Keratinocyte (primary cell): ENCODE results near the gene NCAM2. TPM values are rescaled to one million over a fixed set of nuclear protein-coding genes. Genes with fewer than 3 reads are reported as not detected.
"Not testable (repeated sequence)": the region's sequence is repeated elsewhere in the genome, so short reads cannot be mapped to it uniquely, and the experiment has no call there.

Source experiments
- DNase-seq: peaks from one replicate; pipeline ENCODE4 v3.0.0-alpha.2; 2011; ENCODE audit warnings: low read depth, missing footprints, low spot score
- FAIRE-seq: peaks from 2 replicates; lab custom pipeline; 2011; peaks lifted over from hg19 to GRCh38; lab: Jason Lieb, UNC
- H2AFZ ChIP-seq: 2 replicates; pipeline ENCODE4 v1.6.0; 2012; ENCODE audit warnings: low read length, control low read depth, inconsistent platforms; ENCODE audit not compliant: control insufficient read depth
- H3K27ac ChIP-seq: 2 replicates; pipeline ENCODE4 v1.5.1; 2011; ENCODE audit warnings: low read length; ENCODE audit not compliant: control insufficient read depth, insufficient read depth
- H3K27me3 ChIP-seq: 3 replicates; pipeline ENCODE4 v1.6.0; 2011; ENCODE audit warnings: low read length; ENCODE audit not compliant: control insufficient read depth, insufficient read depth; ENCODE audit errors: extremely low read depth
- H3K36me3 ChIP-seq, 2 experiments: 2 replicates in 1 of 2; 3 replicates in 1 of 2; pipeline ENCODE4 v1.5.1; 2011; ENCODE audit warnings: low read length in 2 of 2, mild to moderate bottlenecking in 1 of 2; ENCODE audit not compliant: control insufficient read depth in 2 of 2, insufficient read depth in 2 of 2; ENCODE audit errors: extremely low read depth in 1 of 2
- H3K4me1 ChIP-seq: 3 replicates; pipeline ENCODE4 v1.5.1; 2011; ENCODE audit warnings: low read length; ENCODE audit not compliant: control insufficient read depth, insufficient read depth; ENCODE audit errors: extremely low read depth
- H3K4me2 ChIP-seq: 3 replicates; pipeline ENCODE4 v1.6.0; 2011; ENCODE audit warnings: low read depth, low read length; ENCODE audit not compliant: control insufficient read depth, insufficient read depth; ENCODE audit errors: extremely low read depth
- H3K4me3 ChIP-seq, 3 experiments: fragments of 200-600 bp in 1 of 3; sonication (generic) in 1 of 3; 2 replicates in 2 of 3; 3 replicates in 1 of 3; pipeline ENCODE4 v1.5.1; 2011 to 2016; ENCODE audit warnings: low read length in 3 of 3, mild to moderate bottlenecking in 3 of 3, control low read depth in 2 of 3, inconsistent platforms in 1 of 3, low read depth in 1 of 3, mixed read lengths in 1 of 3, mixed run types in 1 of 3, moderate library complexity in 1 of 3; ENCODE audit not compliant: control insufficient read depth in 2 of 3, insufficient read depth in 2 of 3; ENCODE audit errors: extremely low read depth in 1 of 3
- H3K79me2 ChIP-seq: 2 replicates; pipeline ENCODE4 v1.6.0; 2012; ENCODE audit warnings: low read length; ENCODE audit not compliant: control insufficient read depth, insufficient read depth
- H3K9ac ChIP-seq: 3 replicates; pipeline ENCODE4 v1.6.0; 2011; ENCODE audit warnings: low read length; ENCODE audit not compliant: control insufficient read depth, insufficient read depth; ENCODE audit errors: extremely low read depth
- H3K9me1 ChIP-seq: 3 replicates; pipeline ENCODE4 v1.6.0; 2011; ENCODE audit warnings: low read length; ENCODE audit not compliant: control insufficient read depth, insufficient read depth; ENCODE audit errors: extremely low read depth
- H3K9me3 ChIP-seq: 2 replicates; pipeline ENCODE4 v1.5.1; 2012; ENCODE audit warnings: low read depth, low read length; ENCODE audit not compliant: control insufficient read depth
- H4K20me1 ChIP-seq: 3 replicates; pipeline ENCODE4 v1.6.0; 2011; ENCODE audit warnings: low read length; ENCODE audit not compliant: control insufficient read depth, insufficient read depth; ENCODE audit errors: extremely low read depth
- CTCF ChIP-seq, 3 experiments: IDR thresholded peaks in 1 of 3; conservative IDR thresholded peaks in 1 of 3; optimal IDR thresholded peaks in 1 of 3; 2 replicates in 2 of 3; 3 replicates in 1 of 3; pipeline versions ENCODE3 to v1.5.1; 2011; ENCODE audit warnings: low read length in 3 of 3, mild to moderate bottlenecking in 3 of 3, moderate library complexity in 2 of 3, control low read depth in 1 of 3, inconsistent platforms in 1 of 3; ENCODE audit not compliant: insufficient read depth in 2 of 3; ENCODE audit errors: extremely low read depth in 1 of 3
- EZH2 ChIP-seq: IDR thresholded peaks from one replicate; pipeline ENCODE4 v1.6.1; 2012; ENCODE audit warnings: inconsistent platforms, mild to moderate bottlenecking, low read length, moderate library complexity
- dilution Hi-C: fragments of 300-500 bp; cut with MboI; formaldehyde crosslinking; loops from one replicate; pipeline ENCODE4 v1.7.0; 2020; ENCODE audit warnings: low sequenced_read_pairs; ENCODE audit not compliant: extremely low pct_ligation_motif_present
- polyA plus RNA-seq, 5 experiments: library from polyadenylated mRNA; depleted of rRNA in 3 of 5; stranded (reverse) in 3 of 5; stranded (forward) in 1 of 5; unstranded in 1 of 5; fragments of >200 nt; gene quantifications; 1 replicate in 1 of 5; 2 replicates in 3 of 5; 3 replicates in 1 of 5; pipeline versions ENCODE4 v1.2.1 to v1.2.3, GENCODE V29; 2011 to 2012; ENCODE audit warnings: missing spikeins in 2 of 5, low read depth in 1 of 5, low replicate concordance in 1 of 5

Gene NCAM2
- polyA plus RNA-seq, 1 donor (not counting 4 experiments of a cell fraction or from before 2014, with no cell fraction given): 0.16 TPM

GRCh38 chr21:21401444-21401843 is 403.2 kb downstream of the NCAM2 start:
- Histone ChIP-seq H3K4me2 (no peak overlapping the region), H3K9ac (no peak overlapping the region), H4K20me1 (no peaks in the 10 kb centered on the region), H3K36me3 (no peaks in the 10 kb centered on the region), H3K9me1 (no peaks in the 10 kb centered on the region), H3K4me1 (no peaks in the 10 kb centered on the region), H3K27me3 (no peaks in the 10 kb centered on the region), H3K79me2 (no peaks in the 10 kb centered on the region), H3K27ac (no peak overlapping the region), H2AFZ (no peak overlapping the region), H3K4me3 (no peak overlapping the region), H3K9me3 (peaks cover 8% of the 10 kb centered on the region)
- FAIRE-seq (no peak), DNase-seq (no peak)
- TF ChIP-seq EZH2: no peak
- no peak for TF ChIP-seq CTCF (optimal IDR thresholded peaks at IDR 0.05 in 1 of 3, IDR thresholded peaks at IDR 0.05 in 1 of 3, conservative IDR thresholded peaks at IDR 0.05 in 1 of 3; ENCODE audit: extremely low read depth in 1 of 3, insufficient read depth in 2 of 3, low read length in 3 of 3)
- dilution Hi-C loops: no loop called here

GRCh38 chr21:21402187-21402586 is 404.0 kb downstream of the NCAM2 start:
- H3K9me3 ChIP-seq, DNase-seq, FAIRE-seq, H3K4me3 ChIP-seq, H2AFZ ChIP-seq, H3K9ac ChIP-seq, dilution Hi-C loops, H3K4me2 ChIP-seq, H3K36me3 ChIP-seq, H3K79me2 ChIP-seq, H3K4me1 ChIP-seq, H3K9me1 ChIP-seq, H4K20me1 ChIP-seq, H3K27ac ChIP-seq, H3K27me3 ChIP-seq: not testable (repeated sequence)

- DNase-seq, H2AFZ ChIP-seq, H4K20me1 ChIP-seq, H3K4me1 ChIP-seq, H3K27me3 ChIP-seq, H3K9me1 ChIP-seq, H3K79me2 ChIP-seq, FAIRE-seq, H3K4me3 ChIP-seq, H3K27ac ChIP-seq, H3K4me2 ChIP-seq, dilution Hi-C loops, H3K36me3 ChIP-seq, H3K9me3 ChIP-seq, H3K9ac ChIP-seq: not testable (repeated sequence)
These were observed 406.1 kb downstream of the NCAM2 start for GRCh38 chr21:21404261-21404660.
